Chondrocyte (in vitro differentiated cells): Measurements from ENCODE around the gene CSPG4. TPM values are rescaled to one million over a fixed set of nuclear protein-coding genes. Genes with fewer than 3 reads are reported as not detected.
A peak's percentile ranks its signal among the peaks of the same experiment; 100 is the strongest.

Experiments
- DNase-seq: peaks from one replicate; pipeline ENCODE4 v3.0.0; 2021; ENCODE audit warnings: mixed read lengths, low spot score
- H3K27ac Mint-ChIP-seq: one replicate; pipeline ENCODE4 v1.8.0; 2021; ENCODE audit warnings: mild to moderate bottlenecking, moderate library complexity, mixed read lengths; ENCODE audit not compliant: unreplicated experiment
- H3K27me3 Mint-ChIP-seq: 2 replicates; pipeline ENCODE4 v1.8.0; 2021; ENCODE audit warnings: low read depth, mixed read lengths
- H3K36me3 Mint-ChIP-seq: 2 replicates; pipeline ENCODE4 v1.8.0; 2021; ENCODE audit warnings: low read depth, mixed read lengths
- H3K4me1 Mint-ChIP-seq: 2 replicates; pipeline ENCODE4 v1.8.0; 2021; ENCODE audit warnings: low read depth, mild to moderate bottlenecking, mixed read lengths
- H3K4me3 Mint-ChIP-seq: one replicate; pipeline ENCODE4 v1.8.0; 2021; ENCODE audit warnings: mild to moderate bottlenecking, moderate library complexity, mixed read lengths; ENCODE audit not compliant: unreplicated experiment
- H3K9me3 Mint-ChIP-seq: 2 replicates; pipeline ENCODE4 v1.8.0; 2021; ENCODE audit warnings: low read depth, mixed read lengths
- total RNA-seq: library from RNA; stranded (reverse); gene quantifications from 3 replicates; pipeline ENCODE4 v1.2.1, GENCODE V29; 2021
- TF ChIP-seq, protein P1 (sequence below): fragments of 200-600 bp; sonication (generic); IDR thresholded peaks from 2 replicates; pipeline ENCODE4 v1.5.0; 2021; ENCODE audit warnings: antibody characterized with exemption, mild to moderate bottlenecking, moderate library complexity

CSPG4 gene
- total RNA-seq, 1 donor from 2014 or later: 595 TPM

DNA sequence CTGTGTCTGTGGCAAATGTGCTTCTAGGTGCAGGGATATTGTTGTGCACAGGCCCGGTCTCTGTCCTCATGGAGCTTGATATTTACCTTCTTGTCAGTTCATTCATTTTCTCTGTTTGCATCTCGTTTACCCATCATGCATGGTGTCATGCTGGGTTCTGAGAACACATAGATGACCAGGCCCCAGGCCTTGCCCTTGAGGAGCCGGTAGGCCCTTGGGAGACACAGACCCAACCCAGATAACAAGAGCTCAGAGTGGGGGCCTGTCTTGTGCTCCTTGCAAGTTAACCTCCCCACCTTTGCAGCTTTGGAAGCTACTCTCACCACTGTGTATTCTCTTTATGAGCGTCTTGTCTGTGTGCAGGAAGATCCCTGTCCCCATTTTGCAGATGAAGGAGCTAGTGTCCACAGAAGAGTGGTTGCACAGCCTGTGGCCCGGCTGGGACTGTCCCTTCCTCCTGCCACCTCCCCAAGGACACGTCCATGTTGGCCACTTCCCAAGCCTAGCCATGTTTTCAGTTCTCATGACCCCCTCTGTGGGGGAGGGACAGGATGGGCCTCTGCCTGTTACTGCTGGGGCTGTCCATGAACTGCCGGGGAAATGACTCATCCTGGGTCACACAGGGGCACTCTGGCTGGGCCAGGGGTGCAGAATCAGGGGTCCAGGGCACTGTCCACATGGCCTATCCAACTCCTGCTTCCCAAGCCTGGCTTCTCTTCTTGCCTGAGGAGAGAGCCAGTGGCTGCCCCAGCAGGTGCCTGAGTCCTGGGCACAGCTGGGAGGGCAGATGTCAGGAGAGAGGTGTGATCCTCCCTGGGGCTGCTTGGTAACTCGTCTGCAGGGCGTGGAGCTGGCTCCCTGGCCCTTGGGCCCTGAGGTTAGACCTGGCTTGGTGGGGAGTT is 61.5 kb downstream of the CSPG4 start:
- peaks cover 76% of the 10 kb centered on the region for H3K4me1 Mint-ChIP-seq
- peak overlapping the region; percentile 95 for H3K4me3 Mint-ChIP-seq
- no peaks in the 10 kb centered on the region for H3K9me3 Mint-ChIP-seq
- H3K36me3 Mint-ChIP-seq: peaks cover 13% of the 10 kb centered on the region
- peak overlapping the region; percentile 63 for H3K27ac Mint-ChIP-seq
- TF ChIP-seq, protein P1, sequence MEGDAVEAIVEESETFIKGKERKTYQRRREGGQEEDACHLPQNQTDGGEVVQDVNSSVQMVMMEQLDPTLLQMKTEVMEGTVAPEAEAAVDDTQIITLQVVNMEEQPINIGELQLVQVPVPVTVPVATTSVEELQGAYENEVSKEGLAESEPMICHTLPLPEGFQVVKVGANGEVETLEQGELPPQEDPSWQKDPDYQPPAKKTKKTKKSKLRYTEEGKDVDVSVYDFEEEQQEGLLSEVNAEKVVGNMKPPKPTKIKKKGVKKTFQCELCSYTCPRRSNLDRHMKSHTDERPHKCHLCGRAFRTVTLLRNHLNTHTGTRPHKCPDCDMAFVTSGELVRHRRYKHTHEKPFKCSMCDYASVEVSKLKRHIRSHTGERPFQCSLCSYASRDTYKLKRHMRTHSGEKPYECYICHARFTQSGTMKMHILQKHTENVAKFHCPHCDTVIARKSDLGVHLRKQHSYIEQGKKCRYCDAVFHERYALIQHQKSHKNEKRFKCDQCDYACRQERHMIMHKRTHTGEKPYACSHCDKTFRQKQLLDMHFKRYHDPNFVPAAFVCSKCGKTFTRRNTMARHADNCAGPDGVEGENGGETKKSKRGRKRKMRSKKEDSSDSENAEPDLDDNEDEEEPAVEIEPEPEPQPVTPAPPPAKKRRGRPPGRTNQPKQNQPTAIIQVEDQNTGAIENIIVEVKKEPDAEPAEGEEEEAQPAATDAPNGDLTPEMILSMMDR: no peak
- H3K27me3 Mint-ChIP-seq: no peaks in the 10 kb centered on the region
- no peak for DNase-seq

DNA sequence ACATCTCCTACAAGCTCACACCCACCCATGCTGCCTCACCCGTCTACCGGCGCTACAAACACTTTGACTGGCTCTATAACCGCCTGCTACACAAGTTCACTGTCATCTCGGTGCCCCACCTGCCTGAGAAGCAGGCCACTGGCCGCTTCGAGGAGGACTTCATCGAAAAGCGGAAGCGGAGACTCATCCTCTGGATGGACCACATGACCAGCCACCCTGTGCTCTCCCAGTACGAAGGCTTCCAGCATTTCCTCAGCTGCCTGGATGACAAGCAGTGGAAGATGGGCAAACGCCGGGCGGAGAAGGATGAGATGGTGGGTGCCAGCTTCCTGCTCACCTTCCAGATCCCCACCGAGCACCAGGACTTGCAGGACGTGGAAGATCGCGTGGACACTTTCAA is 62.8 kb downstream of the CSPG4 start:
- no peak for DNase-seq
- Mint-ChIP-seq H3K9me3 (no peaks in the 10 kb centered on the region), H3K27ac (no peak overlapping the region), H3K4me1 (peaks cover 69% of the 10 kb centered on the region), H3K27me3 (no peaks in the 10 kb centered on the region), H3K36me3 (peaks cover 13% of the 10 kb centered on the region), H3K4me3 (peak overlapping the region; percentile 95)
- TF ChIP-seq, protein P1: no peak

DNA sequence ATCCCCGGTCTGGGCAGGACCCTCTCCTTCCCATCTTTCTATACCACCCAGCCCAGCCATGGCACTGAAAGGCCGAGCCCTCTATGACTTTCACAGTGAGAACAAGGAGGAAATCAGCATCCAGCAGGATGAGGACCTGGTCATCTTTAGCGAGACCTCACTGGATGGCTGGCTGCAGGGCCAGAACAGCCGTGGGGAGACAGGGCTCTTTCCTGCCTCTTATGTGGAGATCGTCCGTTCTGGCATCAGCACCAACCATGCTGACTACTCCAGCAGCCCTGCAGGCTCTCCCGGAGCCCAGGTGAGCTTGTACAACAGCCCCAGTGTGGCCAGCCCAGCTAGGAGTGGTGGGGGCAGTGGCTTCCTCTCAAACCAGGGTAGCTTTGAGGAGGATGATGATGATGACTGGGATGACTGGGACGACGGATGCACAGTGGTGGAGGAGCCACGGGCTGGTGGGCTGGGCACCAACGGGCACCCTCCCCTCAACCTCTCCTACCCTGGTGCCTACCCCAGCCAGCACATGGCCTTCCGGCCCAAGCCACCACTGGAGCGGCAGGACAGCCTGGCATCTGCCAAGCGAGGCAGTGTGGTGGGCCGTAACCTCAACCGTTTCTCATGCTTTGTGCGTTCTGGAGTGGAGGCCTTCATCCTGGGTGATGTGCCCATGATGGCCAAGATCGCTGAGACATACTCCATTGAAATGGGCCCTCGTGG is 63.4 kb downstream of the CSPG4 start:
- Mint-ChIP-seq H3K36me3 (peaks cover 13% of the 10 kb centered on the region), H3K4me1 (peaks cover 66% of the 10 kb centered on the region), H3K4me3 (peak overlapping the region; percentile 95), H3K27me3 (no peaks in the 10 kb centered on the region), H3K27ac (peak overlapping the region; percentile 93), H3K9me3 (no peaks in the 10 kb centered on the region)
- DNase-seq: no peak
- TF ChIP-seq, protein P1: no peak

DNA sequence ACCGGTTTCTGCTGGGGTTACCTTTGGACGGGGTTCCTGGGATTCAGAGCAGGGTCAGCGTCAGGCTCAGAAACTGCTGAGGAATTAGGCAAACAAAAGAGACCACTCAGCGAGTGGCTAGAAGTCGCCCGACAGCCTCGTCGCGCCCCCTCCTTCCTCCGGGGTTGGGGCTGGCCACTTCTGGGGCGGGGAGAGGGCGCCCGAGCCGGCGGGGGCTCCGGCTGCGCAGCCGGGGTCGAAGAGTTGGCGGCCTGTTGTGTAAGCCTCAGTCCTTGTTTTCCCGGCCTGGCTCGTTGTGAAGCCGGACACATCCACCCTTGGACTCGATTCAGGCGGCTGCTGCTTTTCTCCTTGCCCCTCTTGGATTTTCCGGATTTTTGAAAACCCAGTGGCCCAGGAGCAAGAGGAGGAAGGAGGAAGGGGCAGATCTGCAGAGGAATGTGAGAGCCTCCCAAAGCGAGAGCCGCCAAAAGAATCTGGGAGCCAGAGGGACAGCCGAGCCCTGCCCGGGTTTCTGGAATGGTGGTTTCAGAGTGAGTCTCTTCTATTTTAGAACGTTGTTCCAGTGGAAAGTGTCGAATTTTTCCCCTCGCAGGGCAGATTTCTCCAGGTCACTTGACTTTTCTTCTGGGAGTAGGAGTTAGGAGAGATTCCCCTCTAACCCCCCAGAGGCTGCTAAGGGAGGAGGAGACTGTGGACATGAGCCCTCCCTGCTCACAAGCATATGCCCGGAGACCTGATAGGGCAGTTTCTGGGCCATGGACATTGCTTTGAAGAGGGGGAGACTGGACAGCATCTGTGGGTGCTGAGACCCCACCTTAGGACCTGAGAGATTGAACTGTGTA is 64.3 kb downstream of the CSPG4 start:
- peaks cover 62% of the 10 kb centered on the region for H3K4me1 Mint-ChIP-seq

More for the DNA sequence above, 64.3 kb downstream of the CSPG4 start:
- TF ChIP-seq, protein P1: peak; percentile 7
- no peak for DNase-seq
- no peaks in the 10 kb centered on the region for H3K9me3 Mint-ChIP-seq
- peak overlapping the region; percentile 95 for H3K4me3 Mint-ChIP-seq
- H3K36me3 Mint-ChIP-seq: peaks cover 13% of the 10 kb centered on the region
- no peaks in the 10 kb centered on the region for H3K27me3 Mint-ChIP-seq
- H3K27ac Mint-ChIP-seq: peak overlapping the region; percentile 93
